ENCODE data around the gene YPEL1. TPM values are rescaled to one million over a fixed set of nuclear protein-coding genes. Genes with fewer than 3 reads are reported as not detected.

YPEL1 gene
- polyA plus RNA-seq, 3 donors: 1.0 to 2.3 (median 2.0) TPM

GRCh38 chr22:21728270-21728669 is 7.3 kb downstream of the YPEL1 start:
- Histone ChIP-seq H2AFZ (ENCODE audit: insufficient read depth, low read depth, low read length, poor library complexity, severe bottlenecking) (no peak overlapping the region), H3K4me2 (replicated peaks; ENCODE audit: extremely low read depth, low read length, poor library complexity, severe bottlenecking) (no peak overlapping the region), H3K79me2 (ENCODE audit: insufficient read depth, low read length) (no peaks in the 10 kb centered on the region), H3K4me3 (replicated peaks in 1 of 3; ENCODE audit: low read depth in 2 of 3, low read length in 3 of 3) (no peak overlapping the region), H4K20me1 (ENCODE audit: insufficient read depth, low read length) (no peaks in the 10 kb centered on the region), H3K9me3 (replicated peaks in 1 of 2; ENCODE audit: control insufficient read depth in 1 of 2, insufficient read depth in 1 of 2, low read length in 2 of 2) (no peaks in the 10 kb centered on the region), H3K36me3 (replicated peaks in 1 of 2; ENCODE audit: control insufficient read depth in 1 of 2, insufficient read depth in 2 of 2, low read length in 2 of 2) (no peaks in the 10 kb centered on the region), H3K4me1 (ENCODE audit: control insufficient read depth in 1 of 2, insufficient read depth in 2 of 2, low read length in 2 of 2) (no peaks in the 10 kb centered on the region), H3K9ac (ENCODE audit: insufficient read depth, low read length, poor library complexity, severe bottlenecking) (no peak overlapping the region), H3K27me3 (ENCODE audit: control insufficient read depth in 2 of 2, insufficient read depth in 2 of 2, low read length in 2 of 2) (no peaks in the 10 kb centered on the region), H3K27ac (ENCODE audit: low read depth in 1 of 2, low read length in 2 of 2) (no peak overlapping the region)
- Mint-ChIP-seq H3K27me3 (ENCODE audit: low read depth in 3 of 3) (no peaks in the 10 kb centered on the region), H3K36me3 (peaks cover 2 to 3% of the 10 kb centered on the region in 2 donors), H3K9me3 (no peaks in the 10 kb centered on the region), H3K4me3 (no peak overlapping the region), H3K4me1 (peaks cover 2% of the 10 kb centered on the region), H3K27ac (peak overlapping the region in 1 of 7 donors; percentile 43)
- TF ChIP-seq, protein P1, sequence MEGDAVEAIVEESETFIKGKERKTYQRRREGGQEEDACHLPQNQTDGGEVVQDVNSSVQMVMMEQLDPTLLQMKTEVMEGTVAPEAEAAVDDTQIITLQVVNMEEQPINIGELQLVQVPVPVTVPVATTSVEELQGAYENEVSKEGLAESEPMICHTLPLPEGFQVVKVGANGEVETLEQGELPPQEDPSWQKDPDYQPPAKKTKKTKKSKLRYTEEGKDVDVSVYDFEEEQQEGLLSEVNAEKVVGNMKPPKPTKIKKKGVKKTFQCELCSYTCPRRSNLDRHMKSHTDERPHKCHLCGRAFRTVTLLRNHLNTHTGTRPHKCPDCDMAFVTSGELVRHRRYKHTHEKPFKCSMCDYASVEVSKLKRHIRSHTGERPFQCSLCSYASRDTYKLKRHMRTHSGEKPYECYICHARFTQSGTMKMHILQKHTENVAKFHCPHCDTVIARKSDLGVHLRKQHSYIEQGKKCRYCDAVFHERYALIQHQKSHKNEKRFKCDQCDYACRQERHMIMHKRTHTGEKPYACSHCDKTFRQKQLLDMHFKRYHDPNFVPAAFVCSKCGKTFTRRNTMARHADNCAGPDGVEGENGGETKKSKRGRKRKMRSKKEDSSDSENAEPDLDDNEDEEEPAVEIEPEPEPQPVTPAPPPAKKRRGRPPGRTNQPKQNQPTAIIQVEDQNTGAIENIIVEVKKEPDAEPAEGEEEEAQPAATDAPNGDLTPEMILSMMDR (IDR thresholded peaks at IDR 0.05): no peak
- intact Hi-C loops (cut with micrococcal nuclease): no loop called here
- 94% methylated on average over 9 of the region's 12 CpGs for WGBS (ENCODE audit: insufficient coverage)
- DNase-seq: no peak

DNA sequence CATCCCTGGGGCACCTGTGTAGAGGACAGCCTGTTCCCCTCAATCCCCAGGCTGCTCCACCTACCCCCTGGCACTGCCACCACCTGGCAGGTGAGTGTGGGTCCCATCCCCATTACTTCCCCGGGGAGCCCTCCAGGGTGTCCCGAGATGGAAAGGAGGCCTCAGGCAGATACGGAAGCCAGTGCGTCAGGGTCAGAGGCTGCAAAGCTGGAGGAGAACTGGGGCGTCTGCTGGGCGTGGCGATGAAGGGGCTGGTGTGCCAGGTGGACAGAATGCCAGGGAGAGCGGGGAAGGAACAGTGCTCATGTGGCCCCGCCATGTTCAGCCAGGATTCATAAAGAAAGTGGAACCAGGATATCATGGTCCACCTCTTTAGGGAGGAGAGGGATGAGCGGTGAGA is 7.8 kb downstream of the YPEL1 start:
- DNase-seq: no peak
- Mint-ChIP-seq H3K27me3 (ENCODE audit: low read depth in 3 of 3) (no peaks in the 10 kb centered on the region), H3K9me3 (no peaks in the 10 kb centered on the region), H3K36me3 (peaks cover 2 to 3% of the 10 kb centered on the region in 2 donors), H3K4me1 (peaks cover 2% of the 10 kb centered on the region), H3K27ac (no peak overlapping the region), H3K4me3 (no peak overlapping the region)
- Histone ChIP-seq H3K9me3 (replicated peaks in 1 of 2; ENCODE audit: control insufficient read depth in 1 of 2, insufficient read depth in 1 of 2, low read length in 2 of 2) (no peaks in the 10 kb centered on the region), H3K27me3 (ENCODE audit: control insufficient read depth in 2 of 2, insufficient read depth in 2 of 2, low read length in 2 of 2) (no peaks in the 10 kb centered on the region), H4K20me1 (ENCODE audit: insufficient read depth, low read length) (no peaks in the 10 kb centered on the region), H3K27ac (ENCODE audit: low read depth in 1 of 2, low read length in 2 of 2) (no peak overlapping the region), H3K9ac (ENCODE audit: insufficient read depth, low read length, poor library complexity, severe bottlenecking) (no peak overlapping the region), H3K4me2 (replicated peaks; ENCODE audit: extremely low read depth, low read length, poor library complexity, severe bottlenecking) (no peak overlapping the region), H3K4me3 (replicated peaks in 1 of 3; ENCODE audit: low read depth in 2 of 3, low read length in 3 of 3) (no peak overlapping the region), H2AFZ (ENCODE audit: insufficient read depth, low read depth, low read length, poor library complexity, severe bottlenecking) (no peak overlapping the region), H3K36me3 (replicated peaks in 1 of 2; ENCODE audit: control insufficient read depth in 1 of 2, insufficient read depth in 2 of 2, low read length in 2 of 2) (no peaks in the 10 kb centered on the region), H3K4me1 (ENCODE audit: control insufficient read depth in 1 of 2, insufficient read depth in 2 of 2, low read length in 2 of 2) (no peaks in the 10 kb centered on the region), H3K79me2 (ENCODE audit: insufficient read depth, low read length) (no peaks in the 10 kb centered on the region)
- intact Hi-C loops (cut with micrococcal nuclease): no loop called here
- 98% methylated on average over 8 of the region's 10 CpGs for WGBS (ENCODE audit: insufficient coverage)
- TF ChIP-seq, protein P1 (IDR thresholded peaks at IDR 0.05): no peak

Data from CD14-positive monocyte (primary cell).